Endothelial cell of umbilical vein (primary cell): ENCODE results near the gene ATP8B3.

Experiments used
- CTCF ChIP-seq, 2 donors: IDR thresholded peaks; 1 replicate in 1 of 2; 2 replicates in 1 of 2; pipeline ENCODE4 v1.5.1; 2011; ENCODE audit warnings: low read length in 2 of 2, mild to moderate bottlenecking in 2 of 2, moderate library complexity in 2 of 2, control low read depth in 1 of 2, inconsistent platforms in 1 of 2, low read depth in 1 of 2; ENCODE audit not compliant: insufficient read depth in 1 of 2; ENCODE audit errors: extremely low read depth in 1 of 2
- EZH2 ChIP-seq: IDR thresholded peaks from 2 replicates; pipeline ENCODE4 v1.6.1; 2012; ENCODE audit warnings: borderline replicate concordance, low read depth, mild to moderate bottlenecking, moderate library complexity, low read length, inconsistent platforms; ENCODE audit not compliant: severe bottlenecking
- FOS ChIP-seq: IDR thresholded peaks from 2 replicates; pipeline ENCODE4 v1.6.1; 2011; ENCODE audit warnings: mild to moderate bottlenecking, low read length, moderate library complexity, borderline replicate concordance; ENCODE audit not compliant: insufficient read depth
- GATA2 ChIP-seq: IDR thresholded peaks from 2 replicates; pipeline ENCODE4 v1.7.0; 2011; ENCODE audit warnings: low read depth, mild to moderate bottlenecking, moderate library complexity, mixed read lengths, low read length; ENCODE audit not compliant: insufficient read length, insufficient read depth
- JUN ChIP-seq: IDR thresholded peaks from 2 replicates; pipeline ENCODE4 v1.6.1; 2011; ENCODE audit warnings: borderline replicate concordance, low read depth; ENCODE audit not compliant: insufficient read length, insufficient read depth
- MAX ChIP-seq: IDR thresholded peaks from 2 replicates; pipeline ENCODE4 v1.6.1; 2011; ENCODE audit not compliant: insufficient read depth, insufficient read length
- MYC ChIP-seq: IDR thresholded peaks from one replicate; pipeline ENCODE4 v1.6.1; 2011; ENCODE audit warnings: mild to moderate bottlenecking, low read depth, low read length
- POLR2A ChIP-seq: IDR thresholded peaks from 2 replicates; pipeline ENCODE4 v1.6.1; 2012; ENCODE audit warnings: low read depth, mild to moderate bottlenecking, control low read depth, low read length
- POLR2AphosphoS5 ChIP-seq: IDR thresholded peaks from 2 replicates; pipeline ENCODE4 v1.6.1; 2012; ENCODE audit warnings: low read depth, mild to moderate bottlenecking, control low read depth, low read length, moderate library complexity; ENCODE audit not compliant: insufficient read depth

GRCh38 chr19:1827566-1828278, 15.6 kb upstream of the ATP8B3 start:
- TF ChIP-seq CTCF (IDR thresholded peaks at IDR 0.05; ENCODE audit: extremely low read depth in 1 of 2, insufficient read depth in 1 of 2, low read depth in 1 of 2, low read length in 2 of 2) (no peak), EZH2 (no peak), POLR2A (no peak), POLR2AphosphoS5 (no peak), MAX (no peak), FOS (no peak), MYC (no peak), JUN (no peak), GATA2 (no peak)
